Measurements from ENCODE around the gene GRM2. TPM values are rescaled to one million over a fixed set of nuclear protein-coding genes. Genes with fewer than 3 reads are reported as not detected.
A peak's percentile ranks its signal among the peaks of the same experiment; 100 is the strongest.

GRM2 gene
- under 1 TPM; 0.26 to 0.77 TPM for total RNA-seq
- under 1 TPM; 0.13 to 0.24 TPM for polyA plus RNA-seq
- long read RNA-seq, donor 1 = 0 reads
- long read RNA-seq, donor 2 = 0 reads
- long read RNA-seq, donor 3 = 0 reads
- long read RNA-seq, donor 4 = 0 reads
- long read RNA-seq, donor 5 = 0 reads

GRCh38 chr3:51706788-51707731 lies at the start of gene GRM2:
Gene GRM2 (plus strand): TSS chr3:51707068. CDS start chr3:51708984, 1,916 bp downstream.
- Histone ChIP-seq H3K36me3 (ENCODE audit: control insufficient read depth in 4 of 4, insufficient read depth in 4 of 4, low read length in 4 of 4) (peaks cover 0 to 30% (median 3%) of the 10 kb centered on the region in 4 donors), H3K4me1 (ENCODE audit: control insufficient read depth in 5 of 5, insufficient read depth in 5 of 5, low read length in 5 of 5) (peaks cover 0 to 6% (median 0%) of the 10 kb centered on the region in 5 donors), H3K9me3 (ENCODE audit: control insufficient read depth in 4 of 4, insufficient read depth in 3 of 4, low read length in 3 of 4) (peaks cover 0 to 3% (median 0%) of the 10 kb centered on the region in 4 donors), H3K27me3 (ENCODE audit: control insufficient read depth in 3 of 3, insufficient read depth in 3 of 3, low read length in 2 of 3) (peaks cover 0 to 11% (median 2%) of the 10 kb centered on the region in 3 donors), H3K9ac (ENCODE audit: insufficient read depth in 1 of 2, low read length in 2 of 2) (no peak within 1 kb of the TSS), H3K4me3 (no peak within 1 kb of the TSS), H3K27ac (ENCODE audit: low read depth in 1 of 2, low read length in 1 of 2) (no peak within 1 kb of the TSS)
- DNase-seq (peak; percentile 93 to 95 (median 94)), ATAC-seq (ENCODE audit: insufficient read depth, low FRiP score) (peak; percentile 87)
- no peak for TF ChIP-seq CTCF (IDR thresholded peaks at IDR 0.05; ENCODE audit: control extremely low read depth, extremely low read depth)
- 10 to 15% methylated on average over 46 to 69 of the region's 69 CpGs for WGBS, 2 donors

- no peak overlapping the region for H3K9ac ChIP-seq (ENCODE audit: insufficient read depth in 1 of 2, low read length in 2 of 2)
- ATAC-seq (ENCODE audit: insufficient read depth, low FRiP score) (no peak), DNase-seq (no peak)
- H3K9me3 ChIP-seq (ENCODE audit: control insufficient read depth in 4 of 4, insufficient read depth in 3 of 4, low read length in 3 of 4) = no peaks in the 10 kb centered on the region
- H3K4me3 ChIP-seq = no peak overlapping the region
- no peak for TF ChIP-seq CTCF (IDR thresholded peaks at IDR 0.05; ENCODE audit: control extremely low read depth, extremely low read depth)
- no peaks in the 10 kb centered on the region for H3K27me3 ChIP-seq (ENCODE audit: control insufficient read depth in 3 of 3, insufficient read depth in 3 of 3, low read length in 2 of 3)
- H3K36me3 ChIP-seq (ENCODE audit: control insufficient read depth in 4 of 4, insufficient read depth in 4 of 4, low read length in 4 of 4) = peaks cover 4 to 29% (median 21%) of the 10 kb centered on the region in 4 donors
- H3K4me1 ChIP-seq (ENCODE audit: control insufficient read depth in 5 of 5, insufficient read depth in 5 of 5, low read length in 5 of 5) = no peaks in the 10 kb centered on the region
- no peak overlapping the region for H3K27ac ChIP-seq (ENCODE audit: low read depth in 1 of 2, low read length in 1 of 2)
- WGBS, 2 donors = 39 to 73% methylated on average over 3 of the region's 3 CpGs
These were observed 49.6 kb upstream of the GRM2 start for GRCh38 chr3:51657234-51657633.

- TF ChIP-seq CTCF (IDR thresholded peaks at IDR 0.05; ENCODE audit: control extremely low read depth, extremely low read depth) = no peak
- Histone ChIP-seq H3K36me3 (ENCODE audit: control insufficient read depth in 4 of 4, insufficient read depth in 4 of 4, low read length in 4 of 4) (peaks cover 15 to 39% (median 28%) of the 10 kb centered on the region in 4 donors), H3K4me3 (no peak overlapping the region), H3K9me3 (ENCODE audit: control insufficient read depth in 4 of 4, insufficient read depth in 3 of 4, low read length in 3 of 4) (no peaks in the 10 kb centered on the region), H3K27ac (ENCODE audit: low read depth in 1 of 2, low read length in 1 of 2) (no peak overlapping the region), H3K9ac (ENCODE audit: insufficient read depth in 1 of 2, low read length in 2 of 2) (no peak overlapping the region), H3K27me3 (ENCODE audit: control insufficient read depth in 3 of 3, insufficient read depth in 3 of 3, low read length in 2 of 3) (no peaks in the 10 kb centered on the region), H3K4me1 (ENCODE audit: control insufficient read depth in 5 of 5, insufficient read depth in 5 of 5, low read length in 5 of 5) (no peaks in the 10 kb centered on the region)
- ATAC-seq (ENCODE audit: insufficient read depth, low FRiP score) = no peak
- WGBS, 2 donors = 95 to 98% methylated on average over 9 of the region's 9 CpGs
- DNase-seq = no peak
These were observed 46.9 kb upstream of the GRM2 start for GRCh38 chr3:51659942-51660341.

All from lung (tissue), 16 donors.